GM12891 (cell line): ENCODE results near the gene GHSR.

Experiments
- POLR2A ChIP-seq: IDR thresholded peaks from 2 replicates; pipeline ENCODE4 v1.6.1; 2011; ENCODE audit warnings: low read depth, low read length, control low read depth
- POLR2AphosphoS5 ChIP-seq: IDR thresholded peaks from 2 replicates; pipeline ENCODE4 v1.6.1; 2011; ENCODE audit warnings: low read depth, low read length, control low read depth
- SPI1 ChIP-seq: IDR thresholded peaks from 2 replicates; pipeline ENCODE4 v1.6.1; 2011; ENCODE audit warnings: low read depth, low read length, control low read depth
- TAF1 ChIP-seq: IDR thresholded peaks from 2 replicates; pipeline ENCODE4 v1.6.1; 2011; ENCODE audit warnings: low read depth, low read length, control low read depth

GRCh38 chr3:172394692-172395091 lies 53.6 kb downstream of the GHSR start:
- TF ChIP-seq POLR2A (no peak), SPI1 (no peak), TAF1 (no peak), POLR2AphosphoS5 (no peak)
